Panc1 (cell line): ENCODE results near the gene RRP36.

Source experiments
- CTCF ChIP-seq: fragments of 450-650 bp; IDR thresholded peaks from 2 replicates; pipeline ENCODE4 v1.5.1; 2017; ENCODE audit warnings: mild to moderate bottlenecking
- POLR2AphosphoS5 ChIP-seq: IDR thresholded peaks from 2 replicates; pipeline ENCODE4 v1.6.1; 2012; ENCODE audit warnings: mild to moderate bottlenecking, low read depth, low read length, moderate library complexity
- SIN3A ChIP-seq: IDR thresholded peaks from 2 replicates; pipeline ENCODE4 v1.6.1; 2012; ENCODE audit warnings: low read depth, mild to moderate bottlenecking, low read length, moderate library complexity, borderline replicate concordance; ENCODE audit not compliant: insufficient read depth

- TF ChIP-seq CTCF (no peak), SIN3A (peak; percentile 71; the same call in 1 of the 2 replicates), POLR2AphosphoS5 (peak; percentile 81)
Measured at GRCh38 chr6:43059168-43060033, 38.0 kb downstream of the RRP36 start, which contains the start of the genes KLC4 and MRPL2.
